H1 (cell line): ENCODE measurements around the gene BACE2. TPM values are rescaled to one million over a fixed set of nuclear protein-coding genes. Genes with fewer than 3 reads are reported as not detected.

Source experiments
- CTCF ChIA-PET: fragments of 300-600 bp; sonication (Branson Sonifier 250); formaldehyde crosslinking; loops from one replicate; lab custom pipeline; 2021; ENCODE audit not compliant: partially characterized antibody; lab: Charles Lee
- POLR2A ChIA-PET: fragments of 300-600 bp; sonication (Branson Sonifier 250); formaldehyde crosslinking; loops from one replicate; lab custom pipeline; 2021; ENCODE audit warnings: inconsistent platforms; ENCODE audit not compliant: partially characterized antibody; lab: Charles Lee
- DNase-seq, 2 experiments: peaks; one replicate each; pipeline versions ENCODE4 v3.0.0 to v3.0.0-alpha.2; 2010 to 2022; ENCODE audit warnings: low spot score in 2 of 2, low read depth in 1 of 2, mixed read lengths in 1 of 2
- FAIRE-seq: peaks from 2 replicates; lab custom pipeline; 2011; peaks lifted over from hg19 to GRCh38; lab: Jason Lieb, UNC
- H2AFZ ChIP-seq: 2 replicates; pipeline ENCODE4 v1.8.1; 2012; ENCODE audit warnings: low read length, inconsistent platforms
- H2AK5ac ChIP-seq: 2 replicates; pipeline ENCODE4 v1.6.1; 2013; ENCODE audit warnings: low read depth, low read length
- H2BK120ac ChIP-seq: replicated peaks from 2 replicates; pipeline ENCODE3; 2013; ENCODE audit warnings: low read depth, low read length, inconsistent platforms
- H2BK12ac ChIP-seq: 2 replicates; pipeline ENCODE4 v1.6.1; 2013; ENCODE audit warnings: low read depth, low read length
- H2BK15ac ChIP-seq: 2 replicates; pipeline ENCODE4 v1.6.1; 2013; ENCODE audit warnings: low read length
- H2BK20ac ChIP-seq: 2 replicates; pipeline ENCODE4 v1.6.1; 2013; ENCODE audit warnings: low read length
- H2BK5ac ChIP-seq: 2 replicates; pipeline ENCODE4 v1.6.1; 2013; ENCODE audit warnings: low read depth, low read length
- H3K14ac ChIP-seq: 2 replicates; pipeline ENCODE4 v1.6.1; 2013; ENCODE audit warnings: inconsistent platforms; ENCODE audit not compliant: insufficient read length
- H3K18ac ChIP-seq: 2 replicates; pipeline ENCODE4 v1.6.1; 2013; ENCODE audit warnings: low read length; ENCODE audit errors: extremely low read depth
- H3K23ac ChIP-seq: 2 replicates; pipeline ENCODE4 v1.6.1; 2013; ENCODE audit warnings: inconsistent platforms; ENCODE audit not compliant: insufficient read length
- H3K23me2 ChIP-seq: 2 replicates; pipeline ENCODE4 v1.6.1; 2013; ENCODE audit warnings: low read depth, low read length
- H3K27ac ChIP-seq: 2 replicates; pipeline ENCODE4 v1.6.1; 2011; ENCODE audit warnings: low read depth, low read length, inconsistent platforms
- H3K27me3 ChIP-seq, 4 experiments: replicated peaks in 1 of 4; 1 replicate in 1 of 4; 2 replicates in 3 of 4; pipeline versions ENCODE4 v1.6.1 to v1.8.1; 2011 to 2013; ENCODE audit warnings: low read length in 3 of 4, mild to moderate bottlenecking in 3 of 4, inconsistent platforms in 2 of 4, mixed read lengths in 2 of 4, moderate library complexity in 1 of 4; ENCODE audit not compliant: control insufficient read depth in 3 of 4, insufficient read depth in 3 of 4; ENCODE audit errors: extremely low read depth in 1 of 4
- H3K36me3 ChIP-seq, 4 experiments: 2 replicates each; pipeline versions ENCODE4 v1.6.1 to v1.8.1; 2011 to 2013; ENCODE audit warnings: mild to moderate bottlenecking in 4 of 4, low read length in 3 of 4, moderate library complexity in 2 of 4, control low read depth in 1 of 4, inconsistent platforms in 1 of 4; ENCODE audit not compliant: insufficient read depth in 4 of 4, control insufficient read depth in 2 of 4
- H3K4ac ChIP-seq: replicated peaks from 2 replicates; pipeline ENCODE3; 2013; ENCODE audit warnings: low read length, low read depth, mixed read lengths, inconsistent platforms; ENCODE audit not compliant: insufficient read length
- H3K4me1 ChIP-seq, 4 experiments: replicated peaks in 1 of 4; 1 replicate in 1 of 4; 2 replicates in 3 of 4; pipeline versions ENCODE4 v1.6.1 to v1.8.1; 2011 to 2013; ENCODE audit warnings: low read length in 3 of 4, inconsistent platforms in 2 of 4, mixed read lengths in 1 of 4; ENCODE audit not compliant: insufficient read depth in 4 of 4, control insufficient read depth in 3 of 4
- H3K4me2 ChIP-seq, 2 experiments: 2 replicates each; pipeline versions ENCODE4 v1.6.1 to v1.8.1; 2011 to 2013; ENCODE audit warnings: low read depth in 2 of 2, low read length in 2 of 2, control low read depth in 1 of 2, inconsistent platforms in 1 of 2, mild to moderate bottlenecking in 1 of 2; ENCODE audit not compliant: insufficient read depth in 1 of 2
- H3K4me3 ChIP-seq, 4 experiments: fragments of 200-600, 300-600 bp in 1 of 4; sonication (generic), shearing (Covaris generic), sonication (Bioruptor Twin) in 1 of 4; 2 replicates each; pipeline versions ENCODE4 v1.5.1 to v1.8.1; 2011 to 2016; ENCODE audit warnings: low read length in 4 of 4, low read depth in 3 of 4, control low read depth in 2 of 4, inconsistent platforms in 2 of 4, mild to moderate bottlenecking in 2 of 4, mixed read lengths in 1 of 4, moderate library complexity in 1 of 4; ENCODE audit not compliant: insufficient read depth in 2 of 4; ENCODE audit errors: extremely low read depth in 1 of 4
- H3K56ac ChIP-seq: replicated peaks from 2 replicates; pipeline ENCODE3; 2013; ENCODE audit warnings: low read depth, mild to moderate bottlenecking, mixed read lengths, low read length, inconsistent platforms; ENCODE audit not compliant: insufficient read length
- H3K79me1 ChIP-seq: 2 replicates; pipeline ENCODE4 v1.6.1; 2013; ENCODE audit warnings: low read depth, low read length, control low read depth
- H3K79me2 ChIP-seq, 2 experiments: 2 replicates each; pipeline versions ENCODE4 v1.6.1 to v1.8.1; 2012 to 2013; ENCODE audit warnings: low read length in 2 of 2, mild to moderate bottlenecking in 2 of 2, inconsistent platforms in 1 of 2; ENCODE audit not compliant: insufficient read depth in 2 of 2, control insufficient read depth in 1 of 2
- H3K9ac ChIP-seq, 4 experiments: replicated peaks in 1 of 4; 1 replicate in 1 of 4; 2 replicates in 3 of 4; pipeline versions ENCODE4 v1.6.1 to v1.8.1; 2011 to 2013; ENCODE audit warnings: low read depth in 3 of 4, low read length in 3 of 4, control low read depth in 2 of 4, mild to moderate bottlenecking in 2 of 4, moderate library complexity in 2 of 4, inconsistent platforms in 1 of 4; ENCODE audit errors: extremely low read depth in 1 of 4
- H3K9me3 ChIP-seq, 2 experiments: 2 replicates each; pipeline versions ENCODE4 v1.6.1 to v1.8.1; 2012 to 2013; ENCODE audit warnings: mild to moderate bottlenecking in 2 of 2, moderate library complexity in 2 of 2, control low read depth in 1 of 2, inconsistent platforms in 1 of 2, low read depth in 1 of 2, low read length in 1 of 2, mixed read lengths in 1 of 2; ENCODE audit not compliant: insufficient read depth in 2 of 2
- H4K20me1 ChIP-seq, 2 experiments: replicated peaks in 1 of 2; 2 replicates each; pipeline versions ENCODE3 to v1.8.1; 2011 to 2013; ENCODE audit warnings: inconsistent platforms in 2 of 2, low read length in 2 of 2, mild to moderate bottlenecking in 1 of 2; ENCODE audit not compliant: insufficient read depth in 2 of 2, control insufficient read depth in 1 of 2
- H4K5ac ChIP-seq: 2 replicates; pipeline ENCODE4 v1.6.1; 2013; ENCODE audit warnings: low read length, low read depth, mixed read lengths, inconsistent platforms; ENCODE audit not compliant: insufficient read length
- H4K8ac ChIP-seq: 2 replicates; pipeline ENCODE4 v1.8.0; 2013; ENCODE audit warnings: mild to moderate bottlenecking, moderate library complexity, low read length, inconsistent platforms; ENCODE audit not compliant: insufficient read depth; ENCODE audit errors: extremely low read depth
- H4K91ac ChIP-seq: replicated peaks from 2 replicates; pipeline ENCODE3; 2013; ENCODE audit warnings: low read length, mixed read lengths, inconsistent platforms; ENCODE audit not compliant: insufficient read length
- CEBPB ChIP-seq: IDR thresholded peaks from 2 replicates; pipeline ENCODE4 v1.6.1; 2012; ENCODE audit warnings: low read depth, low read length
- HDAC2 ChIP-seq, 2 experiments: fragments of 300-600 bp in 1 of 2; sonication (generic) in 1 of 2; IDR thresholded peaks; 2 replicates each; pipeline ENCODE4 v1.6.1; 2011 to 2012; ENCODE audit warnings: low read depth in 2 of 2, low read length in 2 of 2, mild to moderate bottlenecking in 2 of 2, moderate library complexity in 2 of 2, borderline replicate concordance in 1 of 2, inconsistent platforms in 1 of 2
- JUN ChIP-seq: IDR thresholded peaks from 2 replicates; pipeline ENCODE4 v1.6.1; 2011; ENCODE audit warnings: low read depth, mild to moderate bottlenecking, improper control_type of control experiment, low read length
- KDM4A ChIP-seq: IDR thresholded peaks from one replicate; pipeline ENCODE4 v1.7.1; 2012; ENCODE audit warnings: low read depth, mild to moderate bottlenecking, moderate library complexity, low read length, inconsistent platforms; ENCODE audit not compliant: severe bottlenecking
- MAFK ChIP-seq: IDR thresholded peaks from 2 replicates; pipeline ENCODE4 v1.6.1; 2012; ENCODE audit warnings: low read depth, mild to moderate bottlenecking, improper control_type of control experiment, low read length
- POLR2A ChIP-seq, 2 experiments: IDR thresholded peaks; 1 replicate in 1 of 2; 2 replicates in 1 of 2; pipeline ENCODE4 v1.6.1; 2011; ENCODE audit warnings: low read depth in 2 of 2, low read length in 2 of 2, mild to moderate bottlenecking in 2 of 2; ENCODE audit errors: control extremely low read depth in 1 of 2
- POLR2AphosphoS5 ChIP-seq: IDR thresholded peaks from 2 replicates; pipeline ENCODE4 v1.6.1; 2011; ENCODE audit warnings: low read depth, low read length
- POU5F1 ChIP-seq: IDR thresholded peaks from 2 replicates; pipeline ENCODE4 v1.6.1; 2011; ENCODE audit warnings: low read depth, mild to moderate bottlenecking, low read length, moderate library complexity
- RXRA ChIP-seq: IDR thresholded peaks from 2 replicates; pipeline ENCODE4 v1.6.1; 2011; ENCODE audit warnings: low read depth, mild to moderate bottlenecking, low read length, moderate library complexity; ENCODE audit not compliant: insufficient read depth
- SP4 ChIP-seq: IDR thresholded peaks from 2 replicates; pipeline ENCODE4 v1.6.1; 2012; ENCODE audit warnings: low read length, inconsistent platforms
- TEAD4 ChIP-seq: IDR thresholded peaks from 2 replicates; pipeline ENCODE4 v1.6.1; 2012; ENCODE audit warnings: low read depth, low read length, inconsistent platforms, mixed read lengths
- WGBS, 2 experiments: shearing (Covaris generic) in 1 of 2; methylation state at CpG; one replicate each; pipeline versions ENCODE4 v1.1.6 to v1.1.7; 2013 to 2015; ENCODE audit warnings: low lambda C conversion rate in 2 of 2, mixed read lengths in 2 of 2, inconsistent platforms in 1 of 2, low coverage in 1 of 2, missing lambda C conversion rate in 1 of 2; ENCODE audit not compliant: insufficient replicate concordance in 2 of 2, insufficient coverage in 1 of 2, insufficient read length in 1 of 2; ENCODE audit errors: extremely low coverage in 1 of 2, missing lambda C conversion rate in 1 of 2; 5-methylcytosine and 5-hydroxymethylcytosine counted together
- polyA plus RNA-seq, 7 experiments: library from polyadenylated mRNA; depleted of rRNA in 3 of 7; stranded (reverse) in 5 of 7; unstranded in 2 of 7; fragments of >200 nt in 5 of 7; fragments of 200-250 nt in 2 of 7; gene quantifications; 1 replicate in 5 of 7; 2 replicates in 1 of 7; 4 replicates in 1 of 7; pipeline versions ENCODE4 v1.2.1 to v1.2.3, GENCODE V29; 2011 to 2013; ENCODE audit warnings: missing spikeins in 2 of 7, mixed read lengths in 2 of 7
- total RNA-seq: library from RNA; stranded (reverse); fragmentation: NEBNext Ultra II Directional; extraction: Animal tissue kit (Norgen Biotek cat#: 25700); gene quantifications from 2 replicates; pipeline ENCODE4 v1.2.1, GENCODE V29; 2021
- TF ChIP-seq, protein P1 (sequence below), 3 experiments: IDR thresholded peaks; 1 replicate in 2 of 3; 2 replicates in 1 of 3; pipeline versions ENCODE4 v1.5.1 to v1.6.1; 2011; ENCODE audit warnings: low read length in 3 of 3, mild to moderate bottlenecking in 3 of 3, inconsistent platforms in 2 of 3, low read depth in 1 of 3, moderate library complexity in 1 of 3; ENCODE audit not compliant: insufficient read depth in 1 of 3; ENCODE audit errors: control extremely low read depth in 1 of 3

BACE2 gene
- total and polyA plus RNA-seq, 2 of the 8 experiments (the other 6 are each of a cell fraction or from before 2014, with no cell fraction given), result 8.1 to 10.9 TPM

DNA sequence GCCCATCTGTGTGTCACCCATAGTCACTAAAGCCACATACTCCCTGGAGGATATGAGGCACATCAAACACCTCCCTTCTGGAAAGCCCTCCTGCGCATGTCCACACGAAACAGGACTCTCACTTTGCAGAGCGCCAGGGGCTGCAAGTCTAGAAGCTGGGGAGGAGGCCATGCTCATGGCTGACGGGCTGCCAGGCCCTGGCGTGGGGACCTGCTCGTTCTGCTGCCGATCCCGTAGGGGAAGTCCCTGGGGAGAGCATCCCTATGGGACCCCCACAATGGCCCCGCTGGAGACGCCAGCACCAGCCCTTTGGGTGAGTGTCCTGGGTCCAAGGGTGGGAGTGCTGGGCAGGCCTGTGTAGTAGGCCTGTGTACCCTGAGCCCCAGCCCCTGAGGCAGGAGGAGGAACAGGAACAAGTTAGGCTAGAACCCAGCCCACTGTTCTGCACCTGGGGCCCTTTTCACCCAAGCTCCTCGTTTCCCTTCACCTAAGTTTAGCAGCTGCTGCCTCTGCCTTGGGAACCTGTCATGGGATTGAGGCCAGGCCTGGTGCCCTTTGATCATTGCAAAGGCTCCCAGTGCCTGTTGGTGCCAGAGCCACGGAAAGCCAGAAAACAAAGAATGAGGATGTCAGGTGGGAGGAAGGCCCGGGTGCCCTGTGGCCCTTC is 158.6 kb downstream of the BACE2 start:
- H2BK5ac ChIP-seq, result no peak overlapping the region
- no peak overlapping the region for H3K4me2 ChIP-seq
- H3K23me2 ChIP-seq, result no peaks in the 10 kb centered on the region
- H2BK12ac ChIP-seq, result no peak overlapping the region
- no peak overlapping the region for H4K5ac ChIP-seq
- H3K9ac ChIP-seq, result no peak overlapping the region
- no peak overlapping the region for H2BK15ac ChIP-seq
- no peak overlapping the region for H2BK20ac ChIP-seq
- H4K20me1 ChIP-seq, result no peaks in the 10 kb centered on the region
- no peaks in the 10 kb centered on the region for H3K36me3 ChIP-seq
- H3K4ac ChIP-seq, result no peak overlapping the region
- H3K79me2 ChIP-seq, result no peaks in the 10 kb centered on the region
- H3K4me3 ChIP-seq, result no peak overlapping the region
- H3K27me3 ChIP-seq, result no peaks in the 10 kb centered on the region
- H3K56ac ChIP-seq, result no peak overlapping the region
- no peak overlapping the region for H4K91ac ChIP-seq
- no peak overlapping the region for H4K8ac ChIP-seq
- FAIRE-seq (no peak), DNase-seq (no peak)
- H3K27ac ChIP-seq, result no peak overlapping the region
- peaks cover 0 to 8% (median 3%) of the 10 kb centered on the region in 4 experiments; a peak in 3 of 7 replicates for H3K4me1 ChIP-seq
- no peak overlapping the region for H2AK5ac ChIP-seq
- H3K18ac ChIP-seq, result no peak overlapping the region
- POLR2A ChIA-PET, result interaction anchor here (1.1 kb wide), 1 partner anchor 10 kb away, joined by 3 read pairs; no protein-coding TSS in a partner anchor
- no peak overlapping the region for H2AFZ ChIP-seq
- CTCF ChIA-PET, result no interaction called here
- no peaks in the 10 kb centered on the region for H3K79me1 ChIP-seq
- H2BK120ac ChIP-seq, result no peak overlapping the region
- WGBS, 2 experiments, result 87% methylated on average over 12 of the region's 13 CpGs; no CpG with 5 or more reads in 1 of the 2 experiments
- no peak overlapping the region for H3K23ac ChIP-seq
- no peak overlapping the region for H3K14ac ChIP-seq
- no peaks in the 10 kb centered on the region for H3K9me3 ChIP-seq
- TF ChIP-seq POLR2AphosphoS5 (no peak), POLR2A (IDR thresholded peaks at IDR 0.05; ENCODE audit: control extremely low read depth in 1 of 2, low read depth in 2 of 2, low read length in 2 of 2) (no peak), MAFK (no peak), HDAC2 (IDR thresholded peaks at IDR 0.05; ENCODE audit: borderline replicate concordance in 1 of 2, low read depth in 2 of 2, low read length in 2 of 2) (no peak), KDM4A (no peak), JUN (no peak), POU5F1 (no peak), TEAD4 (no peak), SP4 (no peak), RXRA (no peak), CEBPB (no peak)
- TF ChIP-seq, protein P1, sequence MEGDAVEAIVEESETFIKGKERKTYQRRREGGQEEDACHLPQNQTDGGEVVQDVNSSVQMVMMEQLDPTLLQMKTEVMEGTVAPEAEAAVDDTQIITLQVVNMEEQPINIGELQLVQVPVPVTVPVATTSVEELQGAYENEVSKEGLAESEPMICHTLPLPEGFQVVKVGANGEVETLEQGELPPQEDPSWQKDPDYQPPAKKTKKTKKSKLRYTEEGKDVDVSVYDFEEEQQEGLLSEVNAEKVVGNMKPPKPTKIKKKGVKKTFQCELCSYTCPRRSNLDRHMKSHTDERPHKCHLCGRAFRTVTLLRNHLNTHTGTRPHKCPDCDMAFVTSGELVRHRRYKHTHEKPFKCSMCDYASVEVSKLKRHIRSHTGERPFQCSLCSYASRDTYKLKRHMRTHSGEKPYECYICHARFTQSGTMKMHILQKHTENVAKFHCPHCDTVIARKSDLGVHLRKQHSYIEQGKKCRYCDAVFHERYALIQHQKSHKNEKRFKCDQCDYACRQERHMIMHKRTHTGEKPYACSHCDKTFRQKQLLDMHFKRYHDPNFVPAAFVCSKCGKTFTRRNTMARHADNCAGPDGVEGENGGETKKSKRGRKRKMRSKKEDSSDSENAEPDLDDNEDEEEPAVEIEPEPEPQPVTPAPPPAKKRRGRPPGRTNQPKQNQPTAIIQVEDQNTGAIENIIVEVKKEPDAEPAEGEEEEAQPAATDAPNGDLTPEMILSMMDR (IDR thresholded peaks at IDR 0.05; ENCODE audit: control extremely low read depth in 1 of 3, insufficient read depth in 1 of 3, low read depth in 1 of 3, low read length in 3 of 3), result no peak
